Esophagus muscularis mucosa (tissue), 4 donors: Measurements from ENCODE around the gene METAP2. TPM values are rescaled to one million over a fixed set of nuclear protein-coding genes. Genes with fewer than 3 reads are reported as not detected.

ENCODE experiments used
- DNase-seq: peaks from one replicate; pipeline ENCODE4 v3.0.0-alpha.2; 2017; ENCODE audit errors: extremely low spot score
- H3K27ac ChIP-seq, 4 donors: fragments of 200-600 bp; sonication (generic); replicated peaks in 1 of 4; 1 replicate in 3 of 4; 2 replicates in 1 of 4; pipeline ENCODE4 v1.5.1; 2016 to 2019; ENCODE audit warnings: mild to moderate bottlenecking in 1 of 4
- H3K27me3 ChIP-seq, 4 donors: fragments of 200-600 bp; sonication (generic); one replicate each; pipeline versions ENCODE4 v1.5.1 to v1.6.0; 2016 to 2019
- H3K36me3 ChIP-seq, 4 donors: fragments of 200-600 bp; sonication (generic); one replicate each; pipeline ENCODE4 v1.5.1; 2016 to 2019
- H3K4me1 ChIP-seq, 4 donors: fragments of 200-600 bp; sonication (generic); one replicate each; pipeline ENCODE4 v1.5.1; 2016 to 2019
- H3K4me3 ChIP-seq, 4 donors: fragments of 200-600 bp; sonication (generic); 1 replicate in 2 of 4; 2 replicates in 2 of 4; pipeline ENCODE4 v1.5.1; 2016 to 2019; ENCODE audit warnings: mild to moderate bottlenecking in 4 of 4, moderate library complexity in 1 of 4
- H3K9me3 ChIP-seq, 4 donors: fragments of 200-600 bp; sonication (generic); 1 replicate in 3 of 4; 2 replicates in 1 of 4; pipeline ENCODE4 v1.5.1; 2016 to 2019
- EP300 ChIP-seq: sonication (generic); formaldehyde crosslinking; IDR thresholded peaks from one replicate; pipeline ENCODE4 v1.6.1; 2017; ENCODE audit warnings: antibody characterized with exemption
- POLR2A ChIP-seq: fragments of 450-650 bp; IDR thresholded peaks from one replicate; pipeline ENCODE4 v1.6.1; 2017; ENCODE audit warnings: antibody characterized with exemption, moderate library complexity, mild to moderate bottlenecking, low read depth
- POLR2AphosphoS5 ChIP-seq, 2 donors: sonication (generic); formaldehyde crosslinking; IDR thresholded peaks; one replicate each; pipeline ENCODE4 v1.6.1; 2017; ENCODE audit warnings: antibody characterized with exemption in 2 of 2
- WGBS: methylation state at CpG from one replicate; pipeline ENCODE4 v1.1.5; 2018; 5-methylcytosine and 5-hydroxymethylcytosine counted together
- intact Hi-C: fragments of 100-400 bp; cut with DNase I; formaldehyde crosslinking; loops from one replicate; pipeline ENCODE4 v1.15.1; 2023
- total RNA-seq, 4 donors: library from RNA; depleted of rRNA; stranded (reverse); fragments of >200 nt; gene quantifications; one replicate each; pipeline versions ENCODE4 v1.1.0 to v1.2.1, GENCODE V29; 2016
- TF ChIP-seq, protein P1 (sequence below), 3 experiments: fragments of 200-600 bp in 2 of 3; fragments of 450-650 bp in 1 of 3; sonication (generic) in 2 of 3; IDR thresholded peaks; one replicate each; pipeline ENCODE4 v1.5.1; 2017 to 2019; ENCODE audit warnings: antibody characterized with exemption in 3 of 3, mild to moderate bottlenecking in 2 of 3, moderate library complexity in 1 of 3

Gene METAP2
- total RNA-seq, 4 donors from 2014 or later = 52.6 to 76.2 (median 69.7) TPM

DNA sequence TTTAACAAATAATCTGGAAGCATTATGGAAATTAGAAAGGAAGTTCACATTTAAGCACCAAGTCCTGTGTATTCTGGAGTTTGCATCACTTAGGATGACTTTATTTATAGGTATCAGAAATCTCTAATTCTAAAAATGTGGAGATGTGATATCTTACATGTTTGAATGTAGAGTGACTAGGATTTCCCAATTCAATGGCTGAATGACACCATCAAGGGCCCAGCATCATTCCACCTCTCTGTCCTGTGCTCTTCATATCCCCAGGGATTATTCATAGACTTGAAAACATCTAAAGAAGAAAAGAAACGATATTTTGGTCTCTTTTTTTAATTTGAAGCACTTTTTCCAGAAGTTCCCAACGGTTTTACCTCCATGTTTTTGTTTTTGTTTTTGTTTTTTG is 15.2 kb upstream of the METAP2 start:
- no peak for TF ChIP-seq EP300
- TF ChIP-seq POLR2A = no peak
- TF ChIP-seq POLR2AphosphoS5 (IDR thresholded peaks at IDR 0.05) = no peak
- TF ChIP-seq, protein P1, sequence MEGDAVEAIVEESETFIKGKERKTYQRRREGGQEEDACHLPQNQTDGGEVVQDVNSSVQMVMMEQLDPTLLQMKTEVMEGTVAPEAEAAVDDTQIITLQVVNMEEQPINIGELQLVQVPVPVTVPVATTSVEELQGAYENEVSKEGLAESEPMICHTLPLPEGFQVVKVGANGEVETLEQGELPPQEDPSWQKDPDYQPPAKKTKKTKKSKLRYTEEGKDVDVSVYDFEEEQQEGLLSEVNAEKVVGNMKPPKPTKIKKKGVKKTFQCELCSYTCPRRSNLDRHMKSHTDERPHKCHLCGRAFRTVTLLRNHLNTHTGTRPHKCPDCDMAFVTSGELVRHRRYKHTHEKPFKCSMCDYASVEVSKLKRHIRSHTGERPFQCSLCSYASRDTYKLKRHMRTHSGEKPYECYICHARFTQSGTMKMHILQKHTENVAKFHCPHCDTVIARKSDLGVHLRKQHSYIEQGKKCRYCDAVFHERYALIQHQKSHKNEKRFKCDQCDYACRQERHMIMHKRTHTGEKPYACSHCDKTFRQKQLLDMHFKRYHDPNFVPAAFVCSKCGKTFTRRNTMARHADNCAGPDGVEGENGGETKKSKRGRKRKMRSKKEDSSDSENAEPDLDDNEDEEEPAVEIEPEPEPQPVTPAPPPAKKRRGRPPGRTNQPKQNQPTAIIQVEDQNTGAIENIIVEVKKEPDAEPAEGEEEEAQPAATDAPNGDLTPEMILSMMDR (IDR thresholded peaks at IDR 0.05) = no peak
- WGBS = 62% methylated on average over 2 of the region's 2 CpGs
- Histone ChIP-seq H3K27me3 (no peaks in the 10 kb centered on the region), H3K4me3 (no peak overlapping the region), H3K36me3 (no peaks in the 10 kb centered on the region), H3K27ac (no peak overlapping the region), H3K9me3 (peaks cover 0 to 16% (median 8%) of the 10 kb centered on the region in 4 donors), H3K4me1 (no peaks in the 10 kb centered on the region)
- intact Hi-C loops = no loop called here
- DNase-seq = no peak

DNA sequence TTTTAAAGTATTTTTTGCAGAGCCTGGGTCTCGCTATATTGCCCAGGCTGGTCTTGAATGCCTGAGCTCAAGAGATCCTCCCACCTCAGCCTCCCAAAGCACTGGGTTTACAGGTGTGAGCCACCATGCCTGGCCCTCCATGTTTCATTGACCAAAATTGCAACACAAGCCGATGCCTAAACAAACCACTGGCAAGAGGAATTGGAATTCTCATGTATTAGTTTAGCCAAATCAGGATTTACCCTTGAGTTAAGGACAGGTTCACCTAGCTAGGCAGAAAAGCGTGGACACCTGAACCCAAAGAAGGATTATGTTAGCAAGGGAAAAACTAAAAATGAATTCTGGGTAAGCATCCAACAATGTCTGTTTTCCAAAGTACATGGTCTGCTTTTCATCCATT is 14.6 kb upstream of the METAP2 start:
- Histone ChIP-seq H3K27me3 (no peaks in the 10 kb centered on the region), H3K27ac (no peak overlapping the region), H3K4me3 (no peak overlapping the region), H3K4me1 (no peaks in the 10 kb centered on the region), H3K9me3 (peaks cover 0 to 16% (median 8%) of the 10 kb centered on the region in 4 donors), H3K36me3 (no peaks in the 10 kb centered on the region)
- intact Hi-C loops = no loop called here
- whole genome bisulfite sequencing = 98% methylated on average over 3 of the region's 3 CpGs
- no peak for DNase-seq
- TF ChIP-seq POLR2A = no peak
- no peak for TF ChIP-seq EP300
- no peak for TF ChIP-seq POLR2AphosphoS5 (IDR thresholded peaks at IDR 0.05)
- TF ChIP-seq, protein P1 (IDR thresholded peaks at IDR 0.05) = no peak

DNA sequence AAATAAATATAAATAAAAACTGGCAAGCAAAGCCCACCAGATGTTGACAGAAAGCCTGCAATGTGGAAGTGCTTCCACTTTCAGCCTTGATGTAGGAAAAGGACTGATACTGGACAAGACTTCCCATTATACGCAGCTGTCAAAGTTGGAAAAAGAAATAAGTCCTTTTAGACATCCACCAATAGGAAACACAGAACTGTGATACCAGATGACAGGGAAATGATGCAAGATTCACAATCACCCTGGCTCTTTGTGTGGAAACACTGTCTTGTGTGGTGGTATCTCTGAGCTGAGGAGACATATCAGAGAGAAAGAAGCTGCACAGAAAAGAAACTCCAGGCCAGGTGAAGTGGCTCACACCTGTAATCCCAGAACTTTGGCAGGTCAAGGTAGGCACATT is 13.8 kb upstream of the METAP2 start:
- no peak for DNase-seq
- Histone ChIP-seq H3K4me3 (no peak overlapping the region), H3K9me3 (peaks cover 0 to 16% (median 8%) of the 10 kb centered on the region in 4 donors), H3K4me1 (no peaks in the 10 kb centered on the region), H3K36me3 (no peaks in the 10 kb centered on the region), H3K27me3 (no peaks in the 10 kb centered on the region), H3K27ac (no peak overlapping the region)
- intact Hi-C loops = no loop called here
- 92% methylated on average over 1 of the region's 1 CpG for WGBS
- TF ChIP-seq EP300 = no peak
- no peak for TF ChIP-seq POLR2A
- no peak for TF ChIP-seq POLR2AphosphoS5 (IDR thresholded peaks at IDR 0.05)
- TF ChIP-seq, protein P1 (IDR thresholded peaks at IDR 0.05) = no peak

DNA sequence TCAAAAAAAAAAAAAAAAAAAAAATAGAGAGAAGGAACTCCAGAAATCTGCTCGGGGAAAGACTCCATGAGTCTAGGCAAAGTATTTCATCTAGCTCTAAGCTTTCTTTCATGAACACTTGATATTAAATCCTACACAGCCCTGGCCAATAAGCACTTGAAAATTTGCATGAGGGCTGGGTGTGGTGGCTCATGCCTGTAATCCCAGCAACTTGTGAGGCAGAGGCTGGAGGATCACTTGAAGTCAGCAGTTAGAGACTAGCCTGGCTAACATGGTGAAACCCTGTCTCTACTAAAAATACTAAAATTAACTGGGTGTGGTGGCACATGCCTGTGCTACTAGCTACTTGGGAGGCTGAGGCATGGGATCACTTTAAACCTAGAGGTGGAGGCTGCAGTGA is 13.1 kb upstream of the METAP2 start:
- Histone ChIP-seq H3K27ac (no peak overlapping the region), H3K9me3 (peaks cover 0 to 16% (median 8%) of the 10 kb centered on the region in 4 donors), H3K4me1 (no peaks in the 10 kb centered on the region), H3K27me3 (no peaks in the 10 kb centered on the region), H3K4me3 (no peak overlapping the region), H3K36me3 (no peaks in the 10 kb centered on the region)
- TF ChIP-seq, protein P1 (IDR thresholded peaks at IDR 0.05) = no peak
- no peak for TF ChIP-seq EP300
- TF ChIP-seq POLR2AphosphoS5 (IDR thresholded peaks at IDR 0.05) = no peak
- no peak for TF ChIP-seq POLR2A
- no peak for DNase-seq
- WGBS = 73% methylated on average over 1 of the region's 1 CpG
- intact Hi-C loops = no loop called here

DNA sequence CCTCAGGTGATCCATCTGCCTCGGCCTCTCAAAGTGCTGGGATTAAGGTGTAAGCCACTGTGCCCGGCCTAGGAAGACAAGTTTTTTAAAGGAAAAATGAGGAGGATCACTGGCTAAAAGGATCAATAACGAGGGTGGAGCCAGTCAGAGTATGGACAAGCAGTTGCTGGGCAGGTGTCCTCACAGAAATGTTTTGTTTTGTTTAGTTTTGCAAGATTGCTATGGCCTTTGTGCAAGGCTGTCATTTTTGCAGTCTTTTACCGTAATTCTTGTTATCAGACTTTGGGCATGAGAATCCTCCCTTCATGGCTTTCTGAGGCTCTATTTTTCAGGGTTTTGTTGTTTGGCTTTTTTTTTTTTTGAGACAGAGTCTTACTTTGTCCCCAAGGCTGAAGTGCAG is 11.9 kb upstream of the METAP2 start:
- Histone ChIP-seq H3K9me3 (peaks cover 0 to 13% (median 8%) of the 10 kb centered on the region in 4 donors), H3K27ac (no peak overlapping the region), H3K27me3 (no peaks in the 10 kb centered on the region), H3K36me3 (no peaks in the 10 kb centered on the region), H3K4me3 (no peak overlapping the region), H3K4me1 (no peaks in the 10 kb centered on the region)
- intact Hi-C loops = no loop called here
- DNase-seq = no peak
- 85% methylated on average over 4 of the region's 4 CpGs for WGBS
- TF ChIP-seq EP300 (no peak), POLR2A (no peak), POLR2AphosphoS5 (IDR thresholded peaks at IDR 0.05) (no peak)
- TF ChIP-seq, protein P1 (IDR thresholded peaks at IDR 0.05) = no peak
